HG02884 (cell line): Measurements from ENCODE around the gene NBDY.

Experiments used
- ATAC-seq: cut with Tn5 transposase; IDR thresholded peaks from one replicate; pipeline ENCODE4 v1.9.1; 2021; ENCODE audit warnings: mild to moderate bottlenecking, moderate library complexity; ENCODE audit not compliant: unreplicated experiment

NBDY gene

GRCh38 chrX:56784666-56785065, 55.6 kb downstream of the NBDY start:
- no peak for ATAC-seq

- ATAC-seq: no peak
Measured at GRCh38 chrX:56785442-56785841, 56.4 kb downstream of the NBDY start.

GRCh38 chrX:56786889-56787733, 58.1 kb downstream of the NBDY start:
- ATAC-seq: no peak

- no peak for ATAC-seq
Measured at GRCh38 chrX:56787734-56788152, 58.7 kb downstream of the NBDY start.

GRCh38 chrX:56788229-56788628, 59.2 kb downstream of the NBDY start:
- no peak for ATAC-seq

GRCh38 chrX:56788717-56789122, 59.7 kb downstream of the NBDY start:
- ATAC-seq: no peak

- ATAC-seq: no peak
Measured at GRCh38 chrX:56789518-56790070, 60.6 kb downstream of the NBDY start.

GRCh38 chrX:56790778-56791177, 61.7 kb downstream of the NBDY start:
- ATAC-seq: no peak

GRCh38 chrX:56791456-56791855, 62.4 kb downstream of the NBDY start:
- no peak for ATAC-seq

- ATAC-seq: no peak
Measured at GRCh38 chrX:56792270-56793111, 63.4 kb downstream of the NBDY start.

- ATAC-seq: no peak
Measured at GRCh38 chrX:56793112-56793430, 64.0 kb downstream of the NBDY start.

- ATAC-seq: no peak
Measured at GRCh38 chrX:56793521-56794320, 64.7 kb downstream of the NBDY start.

- no peak for ATAC-seq
Measured at GRCh38 chrX:56794404-56795230, 65.6 kb downstream of the NBDY start.

- ATAC-seq: no peak
Measured at GRCh38 chrX:56795309-56795868, 66.3 kb downstream of the NBDY start.

GRCh38 chrX:56796641-56797395, 67.8 kb downstream of the NBDY start:
- ATAC-seq: no peak

GRCh38 chrX:56797574-56798338, 68.7 kb downstream of the NBDY start:
- ATAC-seq: no peak

- no peak for ATAC-seq
Measured at GRCh38 chrX:56798339-56798711, 69.3 kb downstream of the NBDY start.
